ENCODE measurements around the gene SUMO3.

- TF ChIP-seq, protein P1, sequence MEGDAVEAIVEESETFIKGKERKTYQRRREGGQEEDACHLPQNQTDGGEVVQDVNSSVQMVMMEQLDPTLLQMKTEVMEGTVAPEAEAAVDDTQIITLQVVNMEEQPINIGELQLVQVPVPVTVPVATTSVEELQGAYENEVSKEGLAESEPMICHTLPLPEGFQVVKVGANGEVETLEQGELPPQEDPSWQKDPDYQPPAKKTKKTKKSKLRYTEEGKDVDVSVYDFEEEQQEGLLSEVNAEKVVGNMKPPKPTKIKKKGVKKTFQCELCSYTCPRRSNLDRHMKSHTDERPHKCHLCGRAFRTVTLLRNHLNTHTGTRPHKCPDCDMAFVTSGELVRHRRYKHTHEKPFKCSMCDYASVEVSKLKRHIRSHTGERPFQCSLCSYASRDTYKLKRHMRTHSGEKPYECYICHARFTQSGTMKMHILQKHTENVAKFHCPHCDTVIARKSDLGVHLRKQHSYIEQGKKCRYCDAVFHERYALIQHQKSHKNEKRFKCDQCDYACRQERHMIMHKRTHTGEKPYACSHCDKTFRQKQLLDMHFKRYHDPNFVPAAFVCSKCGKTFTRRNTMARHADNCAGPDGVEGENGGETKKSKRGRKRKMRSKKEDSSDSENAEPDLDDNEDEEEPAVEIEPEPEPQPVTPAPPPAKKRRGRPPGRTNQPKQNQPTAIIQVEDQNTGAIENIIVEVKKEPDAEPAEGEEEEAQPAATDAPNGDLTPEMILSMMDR (IDR thresholded peaks at IDR 0.05; ENCODE audit: low read depth, low read length, missing input control), result no peak
- TF ChIP-seq, protein P2, sequence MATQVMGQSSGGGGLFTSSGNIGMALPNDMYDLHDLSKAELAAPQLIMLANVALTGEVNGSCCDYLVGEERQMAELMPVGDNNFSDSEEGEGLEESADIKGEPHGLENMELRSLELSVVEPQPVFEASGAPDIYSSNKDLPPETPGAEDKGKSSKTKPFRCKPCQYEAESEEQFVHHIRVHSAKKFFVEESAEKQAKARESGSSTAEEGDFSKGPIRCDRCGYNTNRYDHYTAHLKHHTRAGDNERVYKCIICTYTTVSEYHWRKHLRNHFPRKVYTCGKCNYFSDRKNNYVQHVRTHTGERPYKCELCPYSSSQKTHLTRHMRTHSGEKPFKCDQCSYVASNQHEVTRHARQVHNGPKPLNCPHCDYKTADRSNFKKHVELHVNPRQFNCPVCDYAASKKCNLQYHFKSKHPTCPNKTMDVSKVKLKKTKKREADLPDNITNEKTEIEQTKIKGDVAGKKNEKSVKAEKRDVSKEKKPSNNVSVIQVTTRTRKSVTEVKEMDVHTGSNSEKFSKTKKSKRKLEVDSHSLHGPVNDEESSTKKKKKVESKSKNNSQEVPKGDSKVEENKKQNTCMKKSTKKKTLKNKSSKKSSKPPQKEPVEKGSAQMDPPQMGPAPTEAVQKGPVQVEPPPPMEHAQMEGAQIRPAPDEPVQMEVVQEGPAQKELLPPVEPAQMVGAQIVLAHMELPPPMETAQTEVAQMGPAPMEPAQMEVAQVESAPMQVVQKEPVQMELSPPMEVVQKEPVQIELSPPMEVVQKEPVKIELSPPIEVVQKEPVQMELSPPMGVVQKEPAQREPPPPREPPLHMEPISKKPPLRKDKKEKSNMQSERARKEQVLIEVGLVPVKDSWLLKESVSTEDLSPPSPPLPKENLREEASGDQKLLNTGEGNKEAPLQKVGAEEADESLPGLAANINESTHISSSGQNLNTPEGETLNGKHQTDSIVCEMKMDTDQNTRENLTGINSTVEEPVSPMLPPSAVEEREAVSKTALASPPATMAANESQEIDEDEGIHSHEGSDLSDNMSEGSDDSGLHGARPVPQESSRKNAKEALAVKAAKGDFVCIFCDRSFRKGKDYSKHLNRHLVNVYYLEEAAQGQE (IDR thresholded peaks at IDR 0.05), result no peak
- TF ChIP-seq YY1 (IDR thresholded peaks at IDR 0.05) (no peak), EGR1 (IDR thresholded peaks at IDR 0.05; ENCODE audit: low read depth in 2 of 2) (no peak), SP1 (IDR thresholded peaks at IDR 0.05) (no peak), GABPA (IDR thresholded peaks at IDR 0.05 in 1 of 2, conservative IDR thresholded peaks at IDR 0.05 in 1 of 2) (no peak), TAF1 (conservative IDR thresholded peaks at IDR 0.05) (no peak), HNF4G (IDR thresholded peaks at IDR 0.05) (no peak), RAD21 (IDR thresholded peaks at IDR 0.05) (no peak), RXRA (IDR thresholded peaks at IDR 0.05) (no peak)
- TF ChIP-seq, protein P3, sequence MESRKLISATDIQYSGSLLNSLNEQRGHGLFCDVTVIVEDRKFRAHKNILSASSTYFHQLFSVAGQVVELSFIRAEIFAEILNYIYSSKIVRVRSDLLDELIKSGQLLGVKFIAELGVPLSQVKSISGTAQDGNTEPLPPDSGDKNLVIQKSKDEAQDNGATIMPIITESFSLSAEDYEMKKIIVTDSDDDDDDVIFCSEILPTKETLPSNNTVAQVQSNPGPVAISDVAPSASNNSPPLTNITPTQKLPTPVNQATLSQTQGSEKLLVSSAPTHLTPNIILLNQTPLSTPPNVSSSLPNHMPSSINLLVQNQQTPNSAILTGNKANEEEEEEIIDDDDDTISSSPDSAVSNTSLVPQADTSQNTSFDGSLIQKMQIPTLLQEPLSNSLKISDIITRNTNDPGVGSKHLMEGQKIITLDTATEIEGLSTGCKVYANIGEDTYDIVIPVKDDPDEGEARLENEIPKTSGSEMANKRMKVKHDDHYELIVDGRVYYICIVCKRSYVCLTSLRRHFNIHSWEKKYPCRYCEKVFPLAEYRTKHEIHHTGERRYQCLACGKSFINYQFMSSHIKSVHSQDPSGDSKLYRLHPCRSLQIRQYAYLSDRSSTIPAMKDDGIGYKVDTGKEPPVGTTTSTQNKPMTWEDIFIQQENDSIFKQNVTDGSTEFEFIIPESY (IDR thresholded peaks at IDR 0.05), result no peak
Measured at GRCh38 chr21:44858791-44859190, 40.9 kb upstream of the SUMO3 start.
